Activated CD4-positive, alpha-beta T cell treated with anti-CD3 and anti-CD28 coated beads, Interleukin-2, Interleukin-4, amounts not matched to agents 100 ng/mL and 50 ng/mL, durations not matched to agents 16 hours and 8 hours (primary cell): ENCODE data around the gene SEPTIN3.
"Not testable (repeated sequence)": the region's sequence is repeated elsewhere in the genome, so short reads cannot be mapped to it uniquely, and the experiment has no call there.

ENCODE experiments used
- DNase-seq: peaks from one replicate; pipeline ENCODE4 v3.0.0-alpha.2; 2020; ENCODE audit warnings: low spot score

The SEPTIN3 gene

GRCh38 chr22:41940832-41941765 is 28.1 kb upstream of the SEPTIN3 start:
- peak; percentile 86 for DNase-seq

- no peak for DNase-seq
Observed at GRCh38 chr22:41943661-41944209, 25.5 kb upstream of the SEPTIN3 start.

DNA sequence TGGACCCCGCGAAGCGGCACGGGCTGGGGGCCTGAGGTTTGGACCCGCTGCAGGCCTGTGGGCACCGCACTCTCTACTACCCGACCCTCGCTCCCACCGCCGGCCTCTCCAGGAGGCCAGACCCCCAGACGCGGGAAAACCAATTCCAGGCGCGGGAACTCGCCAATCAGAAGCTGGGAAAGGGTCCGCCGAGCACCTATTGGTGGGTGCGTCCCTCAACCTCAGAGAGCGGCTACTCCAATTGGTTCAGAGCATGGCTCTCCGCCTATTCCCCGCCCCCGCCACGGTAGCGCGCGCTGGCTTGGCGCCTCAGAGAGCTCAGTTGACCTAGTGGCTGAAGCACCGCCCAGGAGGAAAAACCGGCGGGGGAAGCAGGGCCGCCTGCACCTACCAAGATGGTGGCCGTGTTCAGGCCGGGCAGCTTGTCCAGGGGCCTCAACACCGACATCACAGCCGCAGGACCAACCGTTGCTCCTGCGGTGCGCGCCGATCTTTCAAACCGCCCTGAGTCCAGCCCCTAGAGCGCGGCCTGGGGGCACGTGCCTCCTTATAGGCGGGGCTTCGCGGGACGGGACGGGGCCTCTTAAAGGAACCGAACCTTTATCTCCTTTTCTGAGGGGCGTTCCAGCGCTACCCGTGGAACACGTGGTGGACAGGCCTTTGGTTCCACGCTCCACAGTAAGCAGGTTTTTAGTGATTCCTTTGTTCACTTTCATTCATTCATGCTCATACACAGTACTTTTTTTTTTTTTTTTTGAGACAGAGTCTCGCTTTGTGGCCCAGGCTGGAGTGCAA is 22.4 kb upstream of the SEPTIN3 start, which contains the start of gene CENPM:
CENPM (minus strand) TSS at position 524 of the 795 bp plus-strand sequence; CDS start at position 448, 76 bp downstream.
- peak; percentile 98 for DNase-seq

- DNase-seq: no peak
Observed at GRCh38 chr22:41947424-41948080, 21.7 kb upstream of the SEPTIN3 start.

DNA sequence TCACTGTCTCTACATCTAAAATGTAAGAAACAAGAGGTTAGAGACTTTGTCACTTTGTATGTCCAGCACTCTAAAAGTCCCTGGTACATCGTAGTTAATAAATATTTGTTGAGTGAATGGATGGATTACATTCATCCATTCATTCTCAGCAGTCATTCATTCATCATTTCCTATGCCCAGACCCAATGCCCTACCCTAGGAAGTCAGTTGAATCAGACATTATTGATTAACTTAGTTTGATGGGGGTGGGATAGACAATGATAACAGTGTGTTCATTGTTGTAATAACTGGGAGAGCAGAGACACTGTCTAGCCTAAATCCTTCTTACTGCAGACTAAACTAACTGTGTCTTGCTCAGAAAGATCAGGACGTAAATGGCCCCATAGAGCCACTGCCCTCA is 21.1 kb upstream of the SEPTIN3 start:
- no peak for DNase-seq

DNA sequence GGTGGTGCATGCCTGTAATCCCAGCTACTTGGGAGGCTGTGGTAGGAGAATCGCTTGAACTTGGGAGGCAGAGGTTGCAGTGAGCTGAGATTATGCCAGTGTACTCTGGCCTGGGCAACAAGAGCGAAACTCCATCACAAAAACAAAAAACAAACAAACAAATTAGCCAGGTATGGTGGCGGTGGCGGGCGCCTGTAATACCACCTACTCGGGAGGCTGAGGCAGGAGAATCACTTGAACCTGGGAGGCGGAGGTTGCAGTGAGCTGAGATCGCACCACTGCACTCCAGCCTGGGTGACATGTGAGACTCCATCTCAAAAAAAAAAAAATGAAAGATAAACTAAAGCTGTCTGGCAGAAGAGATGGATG is 20.3 kb upstream of the SEPTIN3 start:
- DNase-seq: not testable (repeated sequence)

GRCh38 chr22:41949297-41949965 is 19.8 kb upstream of the SEPTIN3 start:
- no peak for DNase-seq

GRCh38 chr22:41951898-41952474 is 17.3 kb upstream of the SEPTIN3 start, which contains the start of gene SMIM45:
Gene SMIM45, plus strand, starts transcription at chr22:41952150.
- no peak for DNase-seq

DNA sequence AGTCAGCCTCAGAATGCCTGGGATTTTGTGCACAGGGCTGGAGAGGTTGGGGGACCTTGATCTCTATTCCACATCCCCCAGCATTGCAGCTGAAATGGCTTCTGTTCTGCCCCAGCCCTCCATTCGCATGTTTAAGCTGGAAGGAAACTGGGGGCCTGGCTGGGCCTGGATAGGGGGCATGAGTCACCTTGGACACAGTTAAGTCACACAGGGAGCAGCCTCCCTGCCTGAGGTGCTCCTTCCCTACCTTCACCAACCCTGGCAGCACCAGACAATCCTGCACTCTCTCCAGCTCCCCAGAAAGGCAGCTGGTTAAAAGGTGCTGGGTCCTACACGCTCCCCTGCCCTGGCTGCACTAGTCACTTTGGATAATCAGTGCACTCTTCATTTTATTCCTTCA is 16.5 kb upstream of the SEPTIN3 start:
- no peak for DNase-seq

DNA sequence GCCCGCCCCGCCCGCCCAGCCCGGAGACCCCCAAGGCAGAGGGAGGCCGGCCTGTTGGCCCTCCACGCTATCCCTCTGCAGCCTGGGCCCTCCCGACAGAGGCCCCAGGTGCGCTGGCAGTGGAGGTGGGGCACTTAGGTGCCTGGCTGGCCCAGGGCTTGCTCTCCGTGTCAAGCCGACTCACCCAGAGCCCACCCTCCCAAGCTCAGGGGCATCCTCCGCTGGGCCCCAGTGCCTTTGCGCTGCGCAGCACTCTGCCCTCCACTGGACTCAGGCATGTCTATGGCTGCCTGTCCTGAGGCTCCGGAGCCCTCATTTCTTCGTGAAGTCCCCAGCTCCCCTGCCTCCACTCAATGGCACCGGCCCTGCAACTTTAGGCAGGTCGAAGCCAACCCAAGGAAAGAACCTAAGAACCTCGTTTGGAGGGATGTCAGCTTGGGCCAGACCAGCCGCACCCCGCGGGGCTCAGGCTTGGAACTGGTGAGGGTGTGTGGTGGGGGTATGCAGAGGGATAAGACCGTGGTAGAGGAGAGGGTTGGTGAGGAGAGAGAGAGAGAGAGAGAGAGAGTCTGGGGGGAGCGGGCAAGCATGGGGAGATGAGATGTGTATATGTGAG is 11.2 kb upstream of the SEPTIN3 start:
- no peak for DNase-seq

- no peak for DNase-seq
Observed at GRCh38 chr22:41963453-41964111, 5.7 kb upstream of the SEPTIN3 start.

DNA sequence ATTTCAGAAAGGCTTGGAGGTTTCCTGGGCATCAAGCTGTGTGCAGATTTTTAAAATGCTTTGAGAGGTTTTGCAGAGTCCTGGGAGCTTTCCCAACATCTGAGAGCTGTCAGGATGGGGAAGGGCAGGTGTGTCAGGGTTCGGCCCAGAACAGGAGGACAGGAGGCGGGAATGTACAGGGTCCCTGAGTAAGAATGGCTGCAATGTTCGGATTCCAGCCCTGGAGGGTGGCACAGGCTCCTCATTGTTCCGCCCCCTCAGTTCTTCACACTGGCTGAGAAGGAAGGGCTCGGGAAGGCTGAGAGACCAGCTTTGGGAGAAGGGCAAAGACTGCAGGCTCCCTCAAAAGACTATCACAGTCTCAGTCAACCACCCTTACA is 5.1 kb upstream of the SEPTIN3 start:
- DNase-seq: no peak

DNA sequence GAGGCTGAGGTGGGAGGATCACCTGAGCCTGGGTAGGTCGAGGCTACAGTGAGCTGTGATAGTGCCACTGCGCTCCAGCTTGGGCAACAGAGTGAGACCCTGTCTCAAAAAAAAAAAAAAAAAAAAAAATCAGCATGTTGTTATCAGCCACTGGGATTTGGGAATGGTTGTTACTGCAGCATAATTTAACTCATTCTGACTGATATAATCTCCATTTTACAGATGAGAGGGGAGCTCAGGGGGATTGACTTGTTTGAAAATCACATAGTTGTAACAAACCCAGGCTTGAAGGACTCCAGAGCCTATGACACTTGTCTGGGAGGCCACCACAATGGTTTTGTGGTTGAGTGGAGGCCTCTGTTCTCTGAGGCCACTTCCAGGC is 3.0 kb upstream of the SEPTIN3 start:
- no peak for DNase-seq

- peak; percentile 51 for DNase-seq
Observed at GRCh38 chr22:41966607-41967240, 2.5 kb upstream of the SEPTIN3 start.

- no peak for DNase-seq
Observed at GRCh38 chr22:41968601-41969000, 642 bp upstream of the SEPTIN3 start.

DNA sequence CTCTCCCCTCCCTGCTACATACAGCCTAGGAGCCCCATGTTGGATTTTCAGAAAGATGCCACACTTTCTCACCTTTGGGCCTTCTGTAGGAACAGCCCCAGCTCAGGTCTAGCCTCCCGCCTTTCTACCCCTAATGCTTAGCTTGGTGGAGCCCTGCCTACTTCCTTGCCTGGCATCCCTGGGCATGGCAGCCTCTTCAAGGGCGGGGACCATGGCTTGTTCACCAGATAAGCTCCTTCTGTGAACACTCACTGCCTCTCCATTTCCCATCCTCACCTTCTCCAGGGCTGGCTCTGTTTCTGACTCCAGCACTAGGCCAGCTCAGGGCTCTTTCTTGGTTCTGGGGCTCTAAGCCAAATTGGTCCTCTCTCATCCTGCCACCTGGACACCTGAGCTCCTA is 1.4 kb downstream of the SEPTIN3 start:
- no peak for DNase-seq

DNA sequence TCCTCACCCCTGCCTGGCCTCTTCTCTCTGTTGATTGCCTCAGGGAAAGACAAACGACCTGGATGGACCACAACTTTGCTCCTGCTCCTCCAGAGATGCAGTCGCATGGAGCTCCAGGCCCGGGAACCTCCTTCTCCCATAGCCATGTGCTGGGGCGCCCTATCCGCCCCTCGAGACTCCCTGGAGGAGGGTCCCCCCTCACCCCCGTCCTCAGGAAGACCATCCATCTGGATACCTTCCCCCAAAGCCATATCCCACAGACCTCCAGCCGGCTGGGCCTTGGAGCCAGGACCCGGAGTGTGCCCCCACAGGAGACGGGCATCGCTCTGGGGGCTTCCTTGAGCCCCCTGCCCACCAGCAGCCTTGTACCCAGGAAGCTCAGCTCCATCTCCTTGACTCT is 2.2 kb downstream of the SEPTIN3 start:
- no peak for DNase-seq

- no peak for DNase-seq
Observed at GRCh38 chr22:41974691-41975290, 5.5 kb downstream of the SEPTIN3 start.
